Keratinocyte (primary cell): ENCODE measurements around the gene HLA-B.

Source experiments
- CTCF ChIP-seq, 3 experiments: IDR thresholded peaks in 1 of 3; conservative IDR thresholded peaks in 1 of 3; optimal IDR thresholded peaks in 1 of 3; 2 replicates in 2 of 3; 3 replicates in 1 of 3; pipeline versions ENCODE3 to v1.5.1; 2011; ENCODE audit warnings: low read length in 3 of 3, mild to moderate bottlenecking in 3 of 3, moderate library complexity in 2 of 3, control low read depth in 1 of 3, inconsistent platforms in 1 of 3; ENCODE audit not compliant: insufficient read depth in 2 of 3; ENCODE audit errors: extremely low read depth in 1 of 3
- EZH2 ChIP-seq: IDR thresholded peaks from one replicate; pipeline ENCODE4 v1.6.1; 2012; ENCODE audit warnings: inconsistent platforms, mild to moderate bottlenecking, low read length, moderate library complexity

DNA sequence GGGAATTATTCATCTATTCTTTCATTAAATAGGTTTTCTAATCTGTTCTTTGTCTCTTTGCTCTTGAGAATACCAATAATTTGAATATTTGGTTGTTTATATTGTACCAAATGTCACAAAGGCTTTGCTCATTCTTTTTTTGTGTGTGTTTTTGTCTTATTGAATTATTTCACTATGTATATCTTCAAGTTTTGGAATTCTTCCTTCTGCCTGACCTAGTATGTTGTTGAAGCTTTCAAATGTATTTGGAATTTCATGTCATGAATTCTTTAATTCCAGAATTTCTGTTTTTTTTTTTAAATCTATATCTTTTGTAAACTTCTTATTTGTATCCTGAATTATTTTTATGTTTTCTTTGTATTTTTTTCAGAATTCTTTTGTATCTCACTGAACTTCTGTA is 16.8 kb downstream of the HLA-B start:
- TF ChIP-seq CTCF (optimal IDR thresholded peaks at IDR 0.05 in 1 of 3, IDR thresholded peaks at IDR 0.05 in 1 of 3, conservative IDR thresholded peaks at IDR 0.05 in 1 of 3; ENCODE audit: extremely low read depth in 1 of 3, insufficient read depth in 2 of 3, low read length in 3 of 3) (no peak), EZH2 (no peak)
